Brain microvascular endothelial cell (primary cell): ENCODE data around the gene PRKAG3.

Experiments
- DNase-seq: peaks from one replicate; pipeline ENCODE4 v3.0.0-alpha.2; 2020
- H3K27ac ChIP-seq: fragments of 250-450 bp; sonication (Bioruptor Pico); 2 replicates; pipeline ENCODE4 v1.5.1; 2020; ENCODE audit warnings: mild to moderate bottlenecking, moderate library complexity
- H3K27me3 ChIP-seq: fragments of 250-450 bp; sonication (Bioruptor Pico); replicated peaks from 2 replicates; pipeline ENCODE4 v1.5.1; 2020; ENCODE audit warnings: mild to moderate bottlenecking
- H3K36me3 ChIP-seq: fragments of 250-450 bp; sonication (Bioruptor Pico); replicated peaks from 2 replicates; pipeline ENCODE4 v1.5.1; 2020; ENCODE audit warnings: mild to moderate bottlenecking
- H3K4me3 ChIP-seq: 2 replicates; pipeline ENCODE4 v1.5.1; 2011; ENCODE audit warnings: low read depth, mild to moderate bottlenecking, control low read depth, low read length, moderate library complexity
- in situ Hi-C: cut with HindIII; loops from 2 replicates; pipeline ENCODE4 v1.10.0; 2017; ENCODE audit warnings: low sequenced_read_pairs, low pct_ligation_motif_present
- TF ChIP-seq, protein P1 (sequence below): IDR thresholded peaks from 2 replicates; pipeline ENCODE4 v1.5.1; 2011; ENCODE audit warnings: low read depth, mild to moderate bottlenecking, moderate library complexity, low read length, control low read depth, inconsistent platforms; ENCODE audit errors: missing control alignments

The PRKAG3 gene

DNA sequence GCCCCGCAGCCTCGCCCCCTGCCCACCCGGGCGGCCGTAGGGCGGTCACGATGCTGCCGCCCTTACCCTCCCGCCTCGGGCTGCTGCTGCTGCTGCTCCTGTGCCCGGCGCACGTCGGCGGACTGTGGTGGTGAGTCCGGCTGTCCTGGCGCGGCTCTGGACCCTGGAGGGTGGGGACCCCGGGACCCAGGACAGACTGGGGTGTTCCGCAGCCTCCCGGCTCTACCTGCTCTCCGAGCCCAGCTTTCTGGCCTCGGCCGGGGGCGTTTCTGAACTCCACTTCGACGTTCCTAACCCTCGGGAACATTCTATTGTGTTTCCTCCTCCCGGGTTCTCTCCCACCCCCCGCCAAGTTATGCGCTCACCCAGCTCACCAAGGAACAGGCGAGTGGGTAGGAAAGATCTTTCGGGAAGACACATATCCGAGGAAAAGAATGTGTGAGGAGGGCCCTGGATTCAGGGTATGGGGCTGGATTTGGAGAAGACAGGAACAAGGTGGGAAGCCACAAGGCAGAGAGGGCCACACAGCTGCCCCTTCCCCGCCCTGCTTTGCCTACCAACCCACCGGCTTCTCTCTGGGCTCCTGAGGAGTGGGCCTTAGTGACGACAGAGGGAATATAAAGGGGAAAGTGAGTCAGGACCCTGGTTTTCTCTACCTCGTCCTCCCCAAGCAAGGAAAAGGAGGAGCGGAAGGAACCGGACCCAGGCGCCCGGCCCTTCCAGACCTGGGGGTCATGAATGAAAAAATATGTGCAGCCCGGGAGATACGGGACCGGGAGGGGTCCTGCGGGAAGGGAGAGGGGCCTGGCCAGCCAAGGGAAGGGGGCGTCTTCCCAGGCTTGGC is 28.6 kb upstream of the PRKAG3 start:
- H3K36me3 ChIP-seq = no peaks in the 10 kb centered on the region
- peaks cover 66% of the 10 kb centered on the region for H3K27me3 ChIP-seq
- no peak for DNase-seq
- TF ChIP-seq, protein P1, sequence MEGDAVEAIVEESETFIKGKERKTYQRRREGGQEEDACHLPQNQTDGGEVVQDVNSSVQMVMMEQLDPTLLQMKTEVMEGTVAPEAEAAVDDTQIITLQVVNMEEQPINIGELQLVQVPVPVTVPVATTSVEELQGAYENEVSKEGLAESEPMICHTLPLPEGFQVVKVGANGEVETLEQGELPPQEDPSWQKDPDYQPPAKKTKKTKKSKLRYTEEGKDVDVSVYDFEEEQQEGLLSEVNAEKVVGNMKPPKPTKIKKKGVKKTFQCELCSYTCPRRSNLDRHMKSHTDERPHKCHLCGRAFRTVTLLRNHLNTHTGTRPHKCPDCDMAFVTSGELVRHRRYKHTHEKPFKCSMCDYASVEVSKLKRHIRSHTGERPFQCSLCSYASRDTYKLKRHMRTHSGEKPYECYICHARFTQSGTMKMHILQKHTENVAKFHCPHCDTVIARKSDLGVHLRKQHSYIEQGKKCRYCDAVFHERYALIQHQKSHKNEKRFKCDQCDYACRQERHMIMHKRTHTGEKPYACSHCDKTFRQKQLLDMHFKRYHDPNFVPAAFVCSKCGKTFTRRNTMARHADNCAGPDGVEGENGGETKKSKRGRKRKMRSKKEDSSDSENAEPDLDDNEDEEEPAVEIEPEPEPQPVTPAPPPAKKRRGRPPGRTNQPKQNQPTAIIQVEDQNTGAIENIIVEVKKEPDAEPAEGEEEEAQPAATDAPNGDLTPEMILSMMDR = no peak
- H3K4me3 ChIP-seq = no peak overlapping the region
- in situ Hi-C loops = no loop called here
- H3K27ac ChIP-seq = no peak overlapping the region

DNA sequence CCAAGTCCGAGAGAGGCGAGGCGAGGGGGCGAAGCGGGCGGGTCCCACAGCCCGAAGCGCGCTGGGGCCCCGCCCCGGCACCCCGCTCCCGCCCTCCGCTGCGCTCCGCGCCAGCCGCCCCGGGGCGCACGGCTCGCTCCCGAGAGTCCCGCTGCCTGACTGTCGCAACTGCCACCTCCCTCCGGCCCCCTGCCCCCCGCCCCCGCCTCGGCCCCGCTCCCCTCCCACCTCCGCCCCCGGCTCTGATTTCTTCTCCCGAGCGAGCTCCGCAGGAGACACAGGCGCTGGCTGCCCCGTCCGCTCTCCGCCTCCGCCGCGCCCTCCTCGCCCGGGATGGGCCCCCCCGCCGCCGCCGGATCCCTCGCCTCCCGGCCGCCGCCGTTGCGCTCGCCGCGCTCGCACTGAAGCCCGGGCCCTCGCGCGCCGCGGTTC is 28.0 kb upstream of the PRKAG3 start, which contains the start of gene WNT6:
WNT6 (plus strand) TSS at position 250 of the 432 bp plus-strand sequence. CDS start 233 bp downstream, outside the sequence.
- in situ Hi-C loops = no loop called here
- no peaks in the 10 kb centered on the region for H3K36me3 ChIP-seq
- no peak within 1 kb of the TSS for H3K27ac ChIP-seq
- no peak for DNase-seq
- H3K4me3 ChIP-seq = no peak within 1 kb of the TSS
- TF ChIP-seq, protein P1 = no peak
- peaks cover 71% of the 10 kb centered on the region for H3K27me3 ChIP-seq

DNA sequence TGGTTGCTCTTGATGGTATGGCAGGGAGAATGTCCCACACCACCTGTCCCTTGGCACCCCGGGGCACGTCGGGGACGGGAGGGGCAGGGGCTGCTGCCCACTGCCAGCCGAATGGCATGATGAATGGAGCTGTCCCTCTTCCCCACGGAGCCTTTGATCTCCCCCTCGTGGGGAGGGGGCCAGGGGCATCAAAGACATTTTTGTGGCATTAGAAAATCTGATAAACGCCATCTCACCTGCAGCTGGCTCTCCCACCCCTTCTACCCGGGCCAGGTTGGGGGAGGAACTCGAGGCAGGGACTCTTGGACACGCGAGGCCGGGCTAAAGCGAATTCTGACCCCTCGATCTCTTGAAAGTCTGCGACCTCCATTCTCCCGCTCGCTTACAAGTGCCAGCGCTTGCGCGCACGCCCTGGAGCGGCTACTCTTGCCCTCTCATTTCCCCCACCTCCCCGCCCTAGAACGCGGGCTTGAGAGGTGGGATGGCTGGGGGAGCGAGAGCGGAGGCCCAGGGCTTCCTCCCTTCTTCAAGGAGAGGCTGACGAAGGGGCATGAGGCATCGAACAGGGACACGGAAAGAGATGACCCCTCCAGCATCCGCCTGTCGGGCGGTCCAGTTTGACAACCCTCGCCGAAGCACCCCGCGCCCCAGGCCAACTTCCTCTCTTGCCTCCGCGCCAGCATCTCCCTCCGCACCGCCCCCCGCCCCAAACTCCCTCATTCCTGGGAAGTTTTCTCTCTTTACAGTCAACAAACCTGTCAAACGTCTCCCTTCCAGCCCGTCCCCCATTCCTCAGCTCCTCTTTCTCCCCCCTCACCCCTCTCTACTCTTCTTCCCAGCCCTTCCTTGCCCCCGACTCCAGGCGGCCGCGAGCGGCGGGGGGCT is 27.3 kb upstream of the PRKAG3 start:
- DNase-seq = no peak
- in situ Hi-C loops = no loop called here
- peaks cover 74% of the 10 kb centered on the region for H3K27me3 ChIP-seq
- H3K4me3 ChIP-seq = no peak overlapping the region
- H3K36me3 ChIP-seq = no peaks in the 10 kb centered on the region
- H3K27ac ChIP-seq = no peak overlapping the region
- TF ChIP-seq, protein P1 = no peak

DNA sequence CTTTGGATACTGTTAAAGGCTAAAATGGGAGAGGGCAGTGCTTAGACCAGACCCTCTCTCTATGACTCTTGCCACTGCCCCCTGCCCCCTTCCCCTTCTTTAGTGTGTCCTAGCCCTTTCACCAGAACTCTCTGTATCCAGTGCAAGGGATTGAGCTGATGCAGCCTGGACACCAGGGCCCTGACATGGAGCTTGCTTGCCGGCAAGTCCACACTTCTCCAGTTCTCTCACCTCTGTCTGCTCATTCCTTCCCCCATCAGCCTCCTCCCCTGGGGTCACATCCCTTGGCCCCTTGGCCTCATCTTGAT is 26.5 kb upstream of the PRKAG3 start:
- Histone ChIP-seq H3K4me3 (no peak overlapping the region), H3K36me3 (no peaks in the 10 kb centered on the region), H3K27me3 (peaks cover 77% of the 10 kb centered on the region), H3K27ac (no peak overlapping the region)
- TF ChIP-seq, protein P1 = no peak
- in situ Hi-C loops = no loop called here
- DNase-seq = no peak

DNA sequence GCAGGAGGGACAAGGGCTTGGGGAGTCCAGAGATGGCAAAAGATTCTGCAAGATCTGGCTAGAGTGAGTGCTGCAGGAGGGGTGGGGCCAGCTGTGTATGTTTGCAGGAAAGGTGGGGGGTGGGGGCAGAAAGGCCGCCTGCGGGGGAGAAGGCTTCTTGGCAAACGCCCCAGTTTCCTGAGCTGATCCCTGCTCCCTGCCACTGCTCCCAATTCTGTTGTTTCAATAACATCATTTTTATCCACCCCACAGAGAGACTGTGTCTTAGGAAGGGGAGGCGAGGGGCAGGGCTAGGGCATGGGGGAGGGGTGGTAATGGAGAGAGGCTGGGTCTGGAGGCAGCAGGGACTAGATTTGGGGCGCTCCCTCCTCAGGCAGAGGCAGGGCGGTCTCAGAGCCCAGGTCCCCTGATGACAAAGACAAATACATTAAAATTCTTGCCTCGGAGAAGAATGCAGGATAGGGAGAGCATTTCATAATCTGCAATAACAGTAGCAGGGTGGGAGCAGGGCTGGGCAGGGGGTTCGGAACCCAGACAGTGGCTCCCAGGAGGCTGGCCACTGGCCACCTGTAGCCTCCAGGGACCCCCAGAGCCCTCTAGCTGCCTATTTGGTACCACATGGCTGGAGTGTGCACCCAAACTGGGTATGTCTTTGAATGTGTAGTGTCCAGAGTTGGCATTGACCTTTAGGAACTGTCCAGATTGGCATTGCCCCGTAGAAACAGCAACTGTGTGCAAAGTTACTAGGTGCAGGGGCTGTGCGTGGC is 26.0 kb upstream of the PRKAG3 start:
- TF ChIP-seq, protein P1 = no peak
- Histone ChIP-seq H3K4me3 (no peak overlapping the region), H3K36me3 (no peaks in the 10 kb centered on the region), H3K27ac (no peak overlapping the region), H3K27me3 (peaks cover 79% of the 10 kb centered on the region)
- in situ Hi-C loops = no loop called here
- no peak for DNase-seq
